GM19025 (cell line): Measurements from ENCODE around the gene LDLRAD4.

Source experiments
- ATAC-seq: cut with Tn5 transposase; IDR thresholded peaks from one replicate; pipeline ENCODE4 v1.9.1; 2021; ENCODE audit warnings: mild to moderate bottlenecking, low read depth, moderate library complexity; ENCODE audit not compliant: unreplicated experiment

Gene LDLRAD4

DNA sequence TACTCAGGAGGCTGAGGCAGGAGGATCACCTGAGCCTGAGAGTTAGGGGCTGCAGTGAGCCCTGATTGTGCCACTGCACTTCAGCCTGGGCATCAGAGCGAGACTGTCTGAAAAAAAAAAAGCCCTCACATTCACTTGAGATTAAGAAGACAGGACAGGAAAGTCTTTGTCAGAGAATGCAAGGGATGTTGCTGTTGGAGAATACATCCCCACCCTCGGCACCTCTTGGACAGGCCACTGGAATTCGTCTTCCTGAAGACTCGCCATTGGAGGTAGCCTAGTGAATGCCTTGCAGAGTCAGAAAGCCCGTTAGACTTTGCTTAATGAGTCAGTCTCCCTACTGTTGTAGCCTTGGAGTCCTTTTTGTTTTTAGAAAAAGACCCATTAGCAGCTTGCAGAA is 302.2 kb downstream of the LDLRAD4 start:
- ATAC-seq = no peak

DNA sequence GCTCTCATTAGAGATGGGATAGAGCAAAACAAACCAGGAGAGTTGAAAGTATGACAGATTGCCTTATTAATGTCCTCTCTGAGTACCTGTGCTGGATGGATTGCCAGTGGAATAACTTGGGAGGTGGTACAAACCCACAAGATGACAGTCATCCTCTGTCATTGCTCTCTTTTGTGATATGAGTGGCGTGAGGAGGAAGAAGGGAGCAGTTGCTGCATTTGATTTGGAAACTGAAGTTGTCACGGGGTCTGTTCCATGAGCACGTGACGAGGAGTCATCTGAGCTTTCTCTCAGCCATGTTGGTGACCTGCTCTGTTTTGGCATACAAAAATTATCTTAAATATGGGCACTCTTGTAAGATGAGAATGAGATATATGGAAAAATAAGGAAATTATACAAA is 302.9 kb downstream of the LDLRAD4 start:
- no peak for ATAC-seq

DNA sequence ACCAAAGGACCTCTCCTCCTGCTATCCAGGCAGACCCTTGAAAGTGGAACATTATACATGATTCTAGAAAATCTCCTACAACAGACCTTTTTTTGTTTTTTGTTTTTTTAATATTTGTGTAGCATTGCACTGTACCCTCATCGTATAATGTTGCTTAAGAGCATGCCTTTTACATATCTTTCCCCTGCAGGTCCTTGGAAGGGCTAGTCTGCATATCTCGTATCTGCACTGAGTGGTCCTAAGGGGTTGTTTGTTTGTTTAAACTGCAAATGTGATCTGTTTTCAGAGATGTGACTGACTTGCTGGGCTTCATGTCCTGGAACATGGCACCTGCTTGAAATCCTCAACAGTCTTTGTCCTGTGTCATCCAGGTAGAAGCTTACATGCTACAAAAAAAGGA is 303.7 kb downstream of the LDLRAD4 start:
- no peak for ATAC-seq

DNA sequence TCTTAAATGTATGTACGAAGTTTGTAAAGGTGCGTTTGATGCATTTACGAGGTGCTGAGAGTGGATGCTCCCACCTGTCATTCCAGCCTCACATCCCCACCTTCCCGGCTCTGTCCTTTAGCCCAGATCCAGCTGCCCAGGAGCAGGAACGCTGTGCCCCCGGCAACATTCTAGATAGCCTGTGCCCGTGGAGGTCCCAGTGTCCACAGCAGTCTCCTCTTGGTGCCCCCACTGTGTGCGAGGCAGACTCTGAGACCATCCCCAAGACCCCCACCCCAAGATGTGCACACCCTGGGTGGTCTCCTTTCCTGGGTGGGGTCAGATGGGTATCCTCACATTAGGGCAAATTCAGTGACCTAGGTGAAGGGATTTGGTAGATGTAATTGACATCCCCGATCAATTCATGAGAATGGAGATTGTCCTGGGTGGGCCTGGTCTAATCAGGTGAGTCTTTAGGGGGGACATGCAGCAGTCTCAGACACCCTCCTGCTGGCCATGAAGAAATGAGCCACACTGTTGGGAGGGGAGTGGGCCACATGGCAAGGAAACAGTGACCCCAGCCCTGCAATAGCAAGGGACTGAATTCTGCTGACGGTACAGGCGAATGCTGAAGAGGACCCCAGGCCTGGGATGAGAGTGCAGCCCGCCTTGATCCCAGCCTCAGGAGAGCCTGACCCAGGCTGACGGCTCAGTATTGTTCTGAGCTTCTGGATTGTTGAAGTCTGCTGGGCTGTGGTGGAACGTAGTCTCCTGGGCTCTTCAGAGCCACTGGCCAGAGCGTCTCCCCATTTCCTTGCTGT is 304.5 kb downstream of the LDLRAD4 start:
- no peak for ATAC-seq

DNA sequence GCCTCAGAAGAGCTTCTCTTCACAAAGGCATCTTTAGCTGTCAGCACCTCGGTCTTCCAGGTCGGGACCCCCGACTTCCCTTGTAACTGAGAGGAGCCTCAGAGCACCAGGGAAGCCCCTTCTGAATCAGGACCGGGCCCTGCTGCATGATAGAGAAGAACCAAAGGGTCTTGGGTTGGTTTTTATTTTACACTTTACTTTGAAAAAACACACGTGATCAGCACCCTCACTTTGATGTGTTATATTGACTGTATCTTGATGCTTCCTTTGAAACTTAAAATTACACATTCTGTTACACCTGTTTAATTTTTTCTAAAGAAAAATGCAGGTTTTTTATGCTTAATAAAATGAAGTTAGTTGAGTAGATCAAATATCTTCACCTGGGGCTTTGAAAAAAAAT is 305.5 kb downstream of the LDLRAD4 start:
- ATAC-seq = no peak

DNA sequence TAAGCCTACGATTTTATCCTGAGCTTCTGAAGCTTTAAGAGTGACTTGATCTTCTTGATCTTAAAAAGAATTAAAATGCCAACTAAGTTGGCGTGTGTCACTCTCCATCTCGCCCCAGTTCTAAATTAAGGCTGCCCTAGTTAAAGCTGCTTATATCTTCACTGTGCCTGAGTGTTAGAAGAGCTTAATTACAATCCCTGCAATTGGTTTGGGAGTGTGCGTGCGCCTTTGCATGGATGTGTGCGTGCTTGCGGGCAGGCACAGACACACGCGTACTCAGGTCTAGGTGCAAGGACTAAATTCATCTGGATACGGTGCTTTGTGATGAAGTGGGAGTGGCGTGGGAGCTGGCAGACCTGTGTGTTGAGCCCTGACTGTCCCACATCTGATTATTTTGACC is 306.3 kb downstream of the LDLRAD4 start:
- no peak for ATAC-seq

DNA sequence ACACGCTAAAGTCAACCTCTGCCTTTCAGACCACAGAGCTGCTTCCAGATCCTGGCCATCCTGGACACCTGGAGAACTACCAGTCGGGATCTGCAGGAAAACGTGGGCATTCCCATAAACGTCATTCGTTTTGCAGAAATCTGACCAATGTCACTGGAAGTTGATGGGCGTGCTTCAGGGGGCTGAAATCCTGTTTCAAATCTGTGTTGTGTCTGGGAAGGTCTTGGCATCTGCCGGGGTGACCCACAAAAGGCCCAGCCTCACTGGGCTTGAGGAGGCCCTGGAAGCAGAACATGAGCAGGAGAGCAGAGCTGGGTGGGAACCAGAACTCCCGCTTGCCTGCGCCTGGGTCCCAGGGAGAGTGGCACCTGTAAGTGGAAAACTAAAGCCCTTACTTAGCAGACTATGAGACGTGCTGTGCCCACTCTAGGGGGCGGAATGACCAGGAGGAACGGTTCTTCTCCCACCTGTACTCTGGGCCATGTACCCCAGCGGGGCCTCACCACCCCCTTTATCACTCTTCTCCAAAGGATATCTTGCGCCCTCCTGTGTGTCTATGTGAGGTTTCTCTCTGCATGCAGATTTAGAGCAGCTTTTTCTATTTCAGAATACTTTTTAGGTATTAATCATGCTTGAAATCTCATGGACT is 306.9 kb downstream of the LDLRAD4 start:
- ATAC-seq = no peak

DNA sequence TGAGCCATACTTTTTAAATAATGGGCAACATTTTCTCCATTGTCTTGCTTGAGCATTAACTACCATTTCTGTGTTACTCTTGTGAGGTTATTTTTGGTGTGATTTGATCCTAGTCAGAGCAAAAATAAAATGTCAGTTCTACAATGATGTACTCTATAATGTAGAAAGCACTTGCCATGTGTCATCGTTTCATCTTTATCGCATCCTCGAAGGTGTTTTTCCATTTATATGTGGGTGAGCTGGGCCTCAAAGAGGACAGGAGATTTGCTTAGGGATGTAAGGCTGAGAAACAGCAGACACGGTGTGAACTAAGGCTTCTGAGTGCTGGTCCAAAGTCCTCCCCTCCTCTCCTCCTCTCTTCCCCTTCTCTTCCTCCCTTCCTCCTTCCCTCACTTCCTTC is 308.0 kb downstream of the LDLRAD4 start:
- ATAC-seq = no peak

DNA sequence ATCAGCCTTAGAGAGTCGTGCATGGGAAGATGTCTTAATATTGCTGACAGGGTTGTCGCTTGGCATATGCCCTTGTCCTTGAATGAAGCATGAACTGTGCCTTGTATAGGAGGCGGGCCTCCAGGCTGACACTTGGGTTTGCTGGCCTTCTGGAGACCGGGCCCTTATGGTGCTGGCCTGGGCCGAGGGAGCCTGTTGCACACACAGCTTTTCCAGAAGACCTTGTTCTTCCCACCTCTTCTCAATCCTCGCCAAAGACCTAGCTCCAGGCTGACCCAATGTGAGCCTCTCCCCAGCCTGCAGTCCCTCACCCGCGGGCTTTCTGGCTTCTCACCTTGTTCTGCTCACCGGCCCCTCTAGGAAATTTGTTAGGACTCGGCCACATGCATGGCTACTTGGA is 308.7 kb downstream of the LDLRAD4 start:
- no peak for ATAC-seq

DNA sequence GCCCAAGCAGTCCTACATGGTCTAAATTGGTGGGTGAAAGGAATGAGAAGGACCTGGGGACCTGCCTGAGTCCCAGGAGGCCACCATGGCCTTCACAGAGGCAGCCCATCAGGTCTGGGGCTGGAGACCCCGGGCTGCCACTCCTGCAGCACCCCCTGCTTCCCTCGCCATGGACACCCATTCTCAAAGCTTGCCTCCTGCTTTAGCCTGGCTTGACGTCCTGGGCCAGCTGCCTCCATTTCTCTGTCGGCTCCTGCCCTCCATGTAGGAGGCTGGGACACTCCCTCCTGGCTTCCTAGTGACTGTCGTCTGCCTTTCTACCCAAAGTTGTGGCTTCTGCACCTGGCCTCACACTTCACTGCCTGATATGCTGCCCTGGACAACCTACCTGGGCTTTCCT is 309.2 kb downstream of the LDLRAD4 start:
- ATAC-seq = no peak

DNA sequence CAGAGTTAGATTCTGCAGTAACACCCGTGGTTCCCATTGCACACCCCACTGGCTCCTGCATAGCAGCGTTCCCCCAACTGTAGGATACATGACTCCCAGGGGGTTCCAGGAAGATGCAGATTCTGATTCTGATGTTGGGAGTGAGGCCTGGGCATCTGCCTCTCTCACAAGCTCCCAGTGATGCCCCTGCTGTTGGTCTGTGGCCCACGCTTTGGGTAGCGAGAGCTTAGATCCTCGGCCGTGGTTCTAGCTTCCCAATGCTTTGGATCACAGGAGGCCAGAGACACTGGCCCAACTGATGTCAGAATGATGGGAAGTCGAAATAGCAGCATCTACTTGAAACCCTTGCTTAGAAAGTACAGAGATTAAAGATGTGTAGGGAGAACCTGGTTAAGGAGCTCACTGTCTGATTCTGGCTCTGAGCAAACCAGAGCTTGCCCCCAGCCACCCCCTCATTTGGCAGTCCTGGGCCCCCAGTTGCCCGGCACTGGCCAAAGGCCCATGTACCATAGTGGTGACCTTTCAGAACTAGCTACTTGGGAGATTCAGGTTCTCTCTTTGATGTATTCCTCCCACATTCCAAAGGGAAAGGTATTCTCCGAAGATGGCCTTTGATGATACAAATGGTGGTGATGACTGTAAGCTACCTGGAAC is 310.3 kb downstream of the LDLRAD4 start:
- no peak for ATAC-seq

DNA sequence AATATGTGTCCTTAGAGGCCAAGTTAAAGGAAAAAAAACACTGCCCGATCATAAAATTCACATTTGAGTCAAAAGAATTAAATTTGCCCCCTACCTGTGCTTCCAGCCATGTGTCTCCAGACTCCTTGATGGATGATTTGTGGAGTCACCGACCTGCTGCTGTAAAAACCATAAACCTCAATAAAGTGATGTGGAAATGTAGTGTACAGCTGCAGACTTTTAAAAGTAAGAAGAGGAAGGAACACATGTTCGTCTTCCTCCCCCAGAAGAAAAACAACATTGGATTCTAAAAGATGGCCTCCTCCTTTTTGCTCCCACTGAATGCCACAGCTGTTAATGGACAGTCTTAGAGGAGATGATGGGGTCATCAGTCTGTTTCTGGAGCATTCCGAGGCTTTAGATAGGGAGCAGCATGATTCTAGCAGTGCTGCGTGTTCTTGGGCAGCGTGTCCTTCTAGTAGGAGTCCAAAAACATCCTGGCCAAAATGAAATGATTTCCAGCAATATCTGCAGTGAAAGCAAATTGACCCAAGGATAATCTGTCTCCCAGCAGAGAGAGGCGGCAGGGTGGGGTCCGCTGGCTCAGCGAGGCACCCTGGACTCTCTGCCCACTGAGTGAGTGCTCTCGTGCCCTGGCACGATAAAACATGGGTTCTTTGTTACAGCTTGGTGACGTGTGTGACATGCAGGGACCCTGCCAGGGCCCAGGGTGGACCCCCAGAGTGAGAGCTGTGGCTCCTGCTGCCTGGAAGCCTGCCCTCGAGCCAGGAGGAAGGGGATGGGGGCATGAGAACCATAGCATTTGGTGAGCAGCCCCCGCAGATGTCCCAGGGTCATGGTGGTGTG is 311.7 kb downstream of the LDLRAD4 start:
- no peak for ATAC-seq

DNA sequence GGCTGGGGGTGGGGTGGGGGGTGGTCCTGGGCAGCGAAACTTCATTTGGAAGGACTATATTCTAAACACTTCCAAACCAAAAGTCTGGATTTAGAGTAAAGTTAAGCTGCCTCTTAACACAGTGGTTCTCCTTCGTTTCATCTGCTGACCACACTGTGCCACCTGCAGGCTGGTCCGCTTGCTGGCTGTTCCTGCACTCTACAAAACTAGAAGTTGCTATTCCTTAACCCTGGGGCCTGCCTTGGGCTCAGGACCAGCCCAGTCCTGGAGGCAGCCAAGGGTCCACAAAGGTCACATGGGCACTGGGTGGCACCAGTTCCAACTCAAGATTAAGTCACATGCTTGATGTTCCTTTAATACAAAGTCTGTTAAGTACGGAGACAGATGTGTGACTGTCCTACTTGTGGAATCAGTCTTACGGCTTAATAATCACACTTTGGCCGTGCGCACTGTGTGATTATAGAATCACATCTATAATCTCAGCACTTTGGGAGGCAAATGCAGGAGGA is 312.4 kb downstream of the LDLRAD4 start:
- ATAC-seq = no peak

DNA sequence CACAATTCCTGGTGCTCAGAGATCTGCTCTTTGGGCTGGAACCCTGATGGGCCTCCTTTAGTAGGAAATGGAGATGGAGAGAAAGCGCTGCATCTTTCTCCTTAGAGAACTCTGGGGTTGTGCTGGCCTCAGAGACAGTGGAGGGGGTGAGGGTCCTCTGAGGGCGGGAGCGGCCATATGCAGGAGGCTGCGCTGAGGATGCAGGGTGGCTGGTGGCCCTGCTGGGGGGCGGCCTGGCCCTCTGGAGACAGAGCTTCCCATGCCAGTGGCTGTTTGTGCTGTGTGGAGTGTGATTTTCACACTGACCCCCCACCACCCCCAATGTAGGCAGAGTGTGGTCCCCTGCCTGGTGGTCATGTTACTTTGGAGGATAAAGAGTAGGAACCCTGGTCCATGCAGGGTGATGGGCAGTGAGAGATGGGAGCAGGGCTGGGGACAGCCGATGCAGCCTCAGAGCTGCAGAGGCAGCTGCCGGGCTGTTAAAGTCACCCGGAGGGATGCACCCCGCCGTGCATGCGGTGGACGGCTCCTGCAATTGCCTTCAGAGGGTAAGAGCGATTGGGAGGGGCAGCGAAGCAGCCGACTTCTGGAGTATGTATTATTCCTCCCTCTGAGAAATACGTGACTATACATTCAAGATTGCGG is 313.2 kb downstream of the LDLRAD4 start:
- ATAC-seq = no peak

DNA sequence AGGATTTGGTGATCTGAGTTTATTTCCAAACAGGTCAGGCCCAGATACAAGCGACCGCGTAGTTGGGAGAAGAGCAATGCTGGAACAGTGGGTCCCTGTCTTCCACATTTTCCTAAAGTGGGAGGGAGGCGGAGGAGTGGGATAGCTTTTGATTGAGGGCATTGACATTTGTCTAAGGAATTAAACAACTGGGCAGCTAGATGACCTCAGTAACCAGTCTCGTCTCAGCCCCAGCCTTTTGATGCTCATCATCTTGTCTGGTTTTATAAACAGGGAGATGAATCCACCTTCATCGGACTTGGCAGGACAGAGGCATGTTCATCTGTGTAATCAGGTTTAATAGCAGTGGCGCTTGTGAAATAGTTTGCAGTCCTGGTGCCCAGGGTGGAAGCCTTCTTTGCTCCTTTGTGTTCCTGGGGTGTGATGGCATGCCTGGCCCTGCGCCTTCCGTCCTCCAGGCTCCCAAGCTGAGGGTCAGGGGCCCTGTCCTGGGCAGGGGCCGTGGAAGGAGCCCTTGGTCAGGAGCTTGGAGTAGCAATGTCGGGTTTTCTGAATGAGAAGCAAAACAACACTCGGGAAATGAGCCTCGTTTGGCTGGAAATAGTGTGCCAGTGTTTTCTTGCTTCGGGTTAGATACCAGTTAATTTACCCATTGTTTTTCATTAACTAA is 314.0 kb downstream of the LDLRAD4 start:
- no peak for ATAC-seq

DNA sequence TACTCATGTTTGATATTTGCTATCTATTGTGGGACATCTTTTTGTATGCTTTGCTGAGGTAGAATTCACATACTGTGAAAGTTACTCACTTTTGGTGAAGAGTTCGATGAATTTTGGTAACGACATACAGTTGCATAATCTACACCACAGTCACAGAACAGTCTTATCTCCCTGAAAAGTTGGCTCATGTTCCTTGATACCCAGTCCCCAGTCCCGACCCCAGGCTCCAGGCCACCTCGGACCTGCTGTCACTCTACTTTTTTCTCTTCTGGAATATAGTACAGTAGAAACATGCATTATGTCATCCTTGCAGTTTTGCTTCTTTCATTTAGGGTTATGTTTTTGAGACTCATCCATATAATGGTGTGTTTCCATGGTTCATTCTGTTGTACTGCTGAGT is 316.1 kb downstream of the LDLRAD4 start:
- no peak for ATAC-seq

DNA sequence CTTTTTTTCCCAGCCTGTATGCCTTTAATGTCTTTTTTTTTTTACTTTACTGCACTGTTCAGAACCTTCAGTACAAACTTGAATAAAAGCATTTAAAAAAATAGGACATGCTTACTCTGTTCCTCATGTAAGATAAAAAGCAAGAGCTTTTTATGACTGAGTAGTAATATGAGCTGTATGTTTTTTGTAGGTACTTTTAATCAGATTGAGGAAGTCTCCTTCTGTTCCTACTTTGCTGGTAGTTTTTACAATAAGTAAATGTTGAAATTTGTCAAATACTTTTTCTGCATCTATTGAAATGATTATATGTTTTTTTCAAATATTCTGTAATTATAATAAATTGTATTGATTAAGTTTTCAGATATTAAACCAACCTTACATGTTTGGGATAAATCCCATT is 318.0 kb downstream of the LDLRAD4 start:
- ATAC-seq = no peak

DNA sequence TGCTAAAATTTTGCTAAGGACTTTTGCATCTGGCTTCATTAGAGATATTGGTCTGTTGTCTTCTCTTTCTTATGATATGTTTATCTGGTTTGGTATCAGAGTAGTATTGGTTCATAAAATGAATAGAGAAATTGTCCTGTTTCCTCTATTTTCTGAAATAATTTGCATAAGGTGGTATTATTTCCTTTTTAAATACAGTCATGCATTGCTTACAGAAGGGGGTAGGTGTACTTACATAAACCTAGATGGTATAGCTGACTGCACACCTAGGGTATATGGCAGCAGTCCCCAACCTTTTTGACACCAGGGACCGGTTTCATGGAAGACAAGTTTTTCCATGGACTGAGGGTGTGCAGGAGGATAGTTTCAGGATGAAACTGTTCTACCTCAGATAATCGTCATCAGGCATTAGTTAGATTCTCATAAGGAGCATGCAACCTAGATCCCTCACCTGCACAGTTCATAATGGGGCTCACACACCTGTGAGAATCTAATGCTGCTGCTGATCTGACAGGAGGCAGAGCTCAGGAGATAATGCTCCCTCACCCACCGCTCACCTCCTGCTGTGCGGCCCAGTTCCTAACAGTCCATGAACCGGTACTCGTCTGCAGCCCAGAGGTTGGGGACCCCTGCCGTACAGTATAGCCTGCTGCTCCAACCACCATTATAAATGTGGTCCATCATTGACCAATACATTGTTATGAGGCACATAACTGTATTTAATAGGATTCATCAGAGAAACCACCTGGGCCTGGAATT is 318.6 kb downstream of the LDLRAD4 start:
- no peak for ATAC-seq

DNA sequence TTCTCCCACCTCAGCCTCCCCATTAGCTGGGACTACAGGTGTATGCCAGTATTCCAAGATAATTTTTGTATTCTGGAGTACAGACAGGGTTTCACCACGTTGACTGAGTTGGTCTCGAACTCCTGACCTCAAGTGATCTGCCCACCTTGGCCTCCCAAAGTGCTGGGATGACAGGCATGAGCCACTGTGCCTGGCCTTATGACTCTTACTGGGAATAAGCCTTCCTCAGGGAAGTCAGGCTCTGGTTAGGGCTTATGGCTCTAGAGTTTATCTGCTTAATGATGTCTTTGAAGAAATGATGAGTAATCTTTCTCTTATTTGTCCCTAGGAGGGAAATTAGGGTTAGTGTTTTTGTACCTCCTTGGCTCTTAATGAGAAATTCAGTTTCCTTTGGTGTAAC is 320.1 kb downstream of the LDLRAD4 start:
- ATAC-seq = no peak
